Measurements from ENCODE around the gene CST2. TPM values are rescaled to one million over a fixed set of nuclear protein-coding genes. Genes with fewer than 3 reads are reported as not detected.
A peak's percentile ranks its signal among the peaks of the same experiment; 100 is the strongest.

Gene CST2
- total and polyA plus RNA-seq, 2 experiments from 2014 or later, result not detected

- H3K36me3 Mint-ChIP-seq (ENCODE audit: low read depth), result no peaks in the 10 kb centered on the region
- H3K4me3 Mint-ChIP-seq, result no peak overlapping the region
- peaks cover 57% of the 10 kb centered on the region for H3K4me1 Mint-ChIP-seq
Observed at GRCh38 chr20:23872065-23872464, 45.5 kb upstream of the CST2 start.

GRCh38 chr20:23870461-23870860 is 43.9 kb upstream of the CST2 start:
- Mint-ChIP-seq H3K4me1 (peaks cover 68% of the 10 kb centered on the region), H3K36me3 (ENCODE audit: low read depth) (no peaks in the 10 kb centered on the region), H3K27ac (peak overlapping the region; percentile 74; the same call in 1 of the 2 replicates), H3K9me3 (no peaks in the 10 kb centered on the region; the same call in 2 of the 3 replicates), H3K27me3 (ENCODE audit: insufficient read depth, low read depth, poor library complexity) (peaks cover 13% of the 10 kb centered on the region), H3K4me3 (no peak overlapping the region)
- peak overlapping the region; percentile 78; the same call in 1 of the 2 replicates for H2AFZ ChIP-seq
- no peak overlapping the region for H3K27ac ChIP-seq (ENCODE audit: low read depth)
- DNase-seq (ENCODE audit: low spot score) (peak; percentile 15), ATAC-seq (peak; percentile 37; the same call in 2 of the 3 replicates)
- H3F3A ChIP-seq (replicated peaks; ENCODE audit: low read depth), result no peaks in the 10 kb centered on the region
- no peak overlapping the region for H3K4me3 ChIP-seq
- no peaks in the 10 kb centered on the region for H4K20me1 ChIP-seq (replicated peaks; ENCODE audit: insufficient read depth)
- 0 out of 2 replicates have a peak overlapping the region, but pooled peaks have one; percentile 40 for H3K4me2 ChIP-seq
- H3K27me3 ChIP-seq (ENCODE audit: insufficient read depth), result no peaks in the 10 kb centered on the region
- TF ChIP-seq POLR2AphosphoS5 (IDR thresholded peaks at IDR 0.05; ENCODE audit: low read depth) (no peak), CREB1 (CRISPR knock-in tag; IDR thresholded peaks at IDR 0.05; ENCODE audit: low read depth) (no peak), STAT1 (IDR thresholded peaks at IDR 0.05; ENCODE audit: unreplicated experiment) (no peak), EZH2 (IDR thresholded peaks at IDR 0.05; ENCODE audit: low read depth, unreplicated experiment) (no peak), EZH2phosphoT487 (IDR thresholded peaks at IDR 0.05; ENCODE audit: unreplicated experiment) (no peak), ZNF114 (CRISPR knock-in tag; IDR thresholded peaks at IDR 0.05) (no peak), REST (IDR thresholded peaks at IDR 0.05; ENCODE audit: unreplicated experiment) (no peak)
- no peaks in the 10 kb centered on the region; the same call in 1 of the 2 replicates for H3K9me2 ChIP-seq (ENCODE audit: insufficient read depth)
- peaks cover 51% of the 10 kb centered on the region for H3K4me1 ChIP-seq (ENCODE audit: insufficient read depth)
- no peaks in the 10 kb centered on the region for H3K79me2 ChIP-seq (replicated peaks; ENCODE audit: insufficient read depth)
- H3K36me3 ChIP-seq (ENCODE audit: insufficient read depth), result no peaks in the 10 kb centered on the region

More at GRCh38 chr20:23872065-23872464, 45.5 kb upstream of the CST2 start:
- no peaks in the 10 kb centered on the region; the same call in 1 of the 2 replicates for H3K9me2 ChIP-seq (ENCODE audit: insufficient read depth)
- no peaks in the 10 kb centered on the region for H3F3A ChIP-seq (replicated peaks; ENCODE audit: low read depth)
- H3K4me3 ChIP-seq, result no peak overlapping the region
- no peaks in the 10 kb centered on the region for H3K27me3 ChIP-seq (ENCODE audit: insufficient read depth)
- Mint-ChIP-seq H3K27ac (0 out of 2 replicates have a peak overlapping the region, but pooled peaks have one; percentile 34), H3K9me3 (no peaks in the 10 kb centered on the region; the same call in 2 of the 3 replicates), H3K27me3 (ENCODE audit: insufficient read depth, low read depth, poor library complexity) (peaks cover 6% of the 10 kb centered on the region)
- no peak for ATAC-seq
- no peak overlapping the region for H3K27ac ChIP-seq (ENCODE audit: low read depth)
- H2AFZ ChIP-seq, result no peak overlapping the region
- DNase-seq (ENCODE audit: low spot score), result no peak
- TF ChIP-seq ETS1 (IDR thresholded peaks at IDR 0.05) (no peak), EZH2phosphoT487 (IDR thresholded peaks at IDR 0.05; ENCODE audit: unreplicated experiment) (no peak), JUNB (IDR thresholded peaks at IDR 0.05; ENCODE audit: unreplicated experiment) (no peak)
- H3K36me3 ChIP-seq (ENCODE audit: insufficient read depth), result no peaks in the 10 kb centered on the region
- peaks cover 41% of the 10 kb centered on the region for H3K4me1 ChIP-seq (ENCODE audit: insufficient read depth)
- no peaks in the 10 kb centered on the region for H3K79me2 ChIP-seq (replicated peaks; ENCODE audit: insufficient read depth)
- no peaks in the 10 kb centered on the region for H4K20me1 ChIP-seq (replicated peaks; ENCODE audit: insufficient read depth)
- no peak overlapping the region for H3K4me2 ChIP-seq
